Dermis microvascular lymphatic vessel endothelial cell (primary cell): ENCODE measurements around the gene ADAMTS3. TPM values are rescaled to one million over a fixed set of nuclear protein-coding genes. Genes with fewer than 3 reads are reported as not detected.

Source experiments
- DNase-seq, 2 donors: peaks; one replicate each; pipeline versions ENCODE4 v3.0.0 to v3.0.0-alpha.2; 2010; ENCODE audit warnings: low read depth in 2 of 2
- total RNA-seq: library from RNA; depleted of rRNA; stranded (reverse); fragments of >200 nt; gene quantifications from 2 replicates; pipeline ENCODE4 v1.2.1, GENCODE V29; 2014

ADAMTS3 gene
- total RNA-seq, 1 donor from 2014 or later: 0.90 TPM

GRCh38 chr4:72351521-72351920 lies 217.5 kb downstream of the ADAMTS3 start:
- DNase-seq: no peak

GRCh38 chr4:72348701-72349100 lies 220.3 kb downstream of the ADAMTS3 start:
- no peak for DNase-seq

DNA sequence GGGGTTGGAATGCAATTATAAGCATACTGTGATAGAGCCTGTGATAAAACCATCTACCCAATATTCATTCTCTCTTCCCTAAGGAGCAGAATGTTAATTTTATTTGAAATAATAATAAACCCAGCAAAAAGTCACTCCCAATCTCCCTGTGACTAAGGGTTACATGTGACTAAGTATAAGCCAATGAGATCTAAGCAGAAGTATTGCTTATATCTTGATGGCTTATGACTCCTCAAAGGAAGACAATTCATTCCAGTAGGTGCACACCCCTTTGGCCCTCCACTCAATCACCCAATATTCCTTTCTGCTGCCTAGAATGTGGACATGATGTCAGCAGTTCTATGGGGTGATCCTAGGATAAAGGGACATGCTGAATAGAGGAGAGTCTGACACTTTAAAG lies 224.6 kb downstream of the ADAMTS3 start:
- DNase-seq: no peak

GRCh38 chr4:72341432-72341820 lies 227.6 kb downstream of the ADAMTS3 start:
- DNase-seq: no peak

DNA sequence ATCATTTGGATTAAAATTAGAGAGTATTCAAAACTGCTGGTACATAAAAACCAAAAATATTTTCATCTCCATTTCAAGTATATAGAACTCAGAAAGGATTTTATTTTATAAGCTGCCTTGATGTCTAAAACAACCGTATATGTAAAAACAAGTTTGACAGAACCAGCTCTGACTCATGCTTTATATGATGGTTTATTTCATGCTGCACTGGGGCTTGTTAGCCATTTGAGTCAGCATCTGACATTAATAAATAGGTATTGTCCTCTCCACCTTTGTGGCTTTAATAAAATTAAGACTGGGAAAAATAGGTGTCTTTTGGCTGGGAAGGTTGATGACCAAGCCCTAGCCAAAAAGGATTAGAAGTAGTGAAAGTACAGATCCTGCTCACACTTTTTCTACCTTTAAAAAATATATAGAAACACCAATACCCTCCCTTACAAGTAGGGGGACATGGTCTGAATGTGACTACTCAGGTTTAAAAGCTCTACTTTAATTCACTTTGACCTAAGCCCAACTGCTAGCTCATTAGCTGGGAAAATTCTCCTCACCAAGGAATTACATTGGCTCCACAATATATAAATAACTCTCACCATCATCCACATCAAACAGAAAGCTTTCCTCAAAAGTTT lies 228.1 kb downstream of the ADAMTS3 start:
- DNase-seq: no peak

- DNase-seq: no peak
Measured at GRCh38 chr4:72338060-72338459, 231.0 kb downstream of the ADAMTS3 start.

DNA sequence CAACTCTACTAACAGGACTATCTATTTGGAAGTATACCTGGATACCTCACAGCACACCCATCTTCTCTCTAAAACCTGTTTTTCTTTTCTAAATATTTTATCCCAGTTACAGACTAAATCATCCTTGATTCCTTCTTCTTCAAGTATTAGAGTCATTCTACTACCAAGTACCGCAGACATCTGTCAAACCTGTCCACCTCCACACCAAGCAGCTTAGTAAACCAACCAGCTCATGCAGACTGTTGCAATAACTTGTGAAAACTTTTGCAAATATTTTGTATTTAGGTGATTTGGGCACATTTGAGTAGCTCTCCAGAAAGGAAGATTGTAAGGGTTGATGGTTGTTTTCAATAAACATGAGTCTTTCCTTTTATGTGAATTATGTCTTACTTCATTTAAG lies 238.6 kb downstream of the ADAMTS3 start:
- no peak for DNase-seq

GRCh38 chr4:72326692-72327632 lies 242.1 kb downstream of the ADAMTS3 start:
- peak; percentile 45 to 62 for DNase-seq

GRCh38 chr4:72325215-72325614 lies 243.8 kb downstream of the ADAMTS3 start:
- no peak for DNase-seq

GRCh38 chr4:72323227-72323626 lies 245.8 kb downstream of the ADAMTS3 start:
- no peak for DNase-seq

DNA sequence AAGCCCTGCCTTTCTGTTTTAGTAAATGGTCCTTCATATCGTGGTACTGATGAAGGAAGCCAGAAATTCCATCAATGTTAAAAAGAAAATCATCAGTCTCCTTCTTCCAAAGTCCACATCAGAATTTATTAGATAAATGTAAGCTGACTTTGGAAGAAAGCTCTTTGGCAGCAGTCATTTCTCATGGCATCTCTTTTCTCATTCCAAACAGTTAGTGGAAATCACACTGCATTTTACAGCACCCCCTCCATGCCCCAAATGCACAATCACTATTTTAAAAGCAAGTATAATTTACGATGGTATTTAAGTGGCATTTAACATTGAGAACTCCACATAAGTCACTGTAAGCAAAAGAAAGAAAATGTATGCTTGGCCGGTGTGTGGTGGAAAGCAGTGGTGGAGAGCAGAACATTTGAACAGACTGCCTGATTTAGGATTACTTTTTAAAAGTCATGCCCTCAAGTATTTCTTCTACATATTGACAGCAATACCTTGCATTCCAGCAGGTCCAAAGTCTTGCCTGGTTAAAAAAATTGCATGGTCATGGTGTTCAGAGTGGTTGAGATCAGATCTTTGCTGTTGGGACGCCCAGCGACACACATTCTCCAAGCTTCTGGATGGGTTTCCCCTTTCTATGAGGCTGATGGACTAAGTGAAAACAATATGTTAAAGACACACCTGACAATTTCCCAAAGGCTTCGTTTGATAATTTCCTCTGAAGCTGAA lies 248.6 kb downstream of the ADAMTS3 start:
- no peak for DNase-seq

DNA sequence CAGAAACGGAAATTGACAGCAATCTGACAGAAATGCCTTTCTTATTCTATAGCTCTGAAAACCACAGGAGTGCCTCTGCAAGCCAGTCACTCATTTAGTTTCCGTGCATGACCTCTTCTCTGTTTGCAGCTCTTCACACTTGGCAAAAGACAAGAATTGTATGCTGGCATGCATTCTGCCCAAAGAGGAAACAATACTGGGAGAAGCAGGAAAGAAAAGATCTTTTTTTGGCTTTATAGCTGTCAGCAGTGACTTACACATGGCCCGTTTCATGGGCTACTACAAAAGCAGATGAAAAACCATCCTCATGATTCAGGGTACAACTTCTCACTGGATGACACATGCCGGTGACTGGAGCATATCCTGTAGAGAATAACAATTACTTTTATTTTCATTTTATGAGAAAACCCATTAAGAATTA lies 249.4 kb downstream of the ADAMTS3 start:
- peak; percentile 77 to 91 for DNase-seq

DNA sequence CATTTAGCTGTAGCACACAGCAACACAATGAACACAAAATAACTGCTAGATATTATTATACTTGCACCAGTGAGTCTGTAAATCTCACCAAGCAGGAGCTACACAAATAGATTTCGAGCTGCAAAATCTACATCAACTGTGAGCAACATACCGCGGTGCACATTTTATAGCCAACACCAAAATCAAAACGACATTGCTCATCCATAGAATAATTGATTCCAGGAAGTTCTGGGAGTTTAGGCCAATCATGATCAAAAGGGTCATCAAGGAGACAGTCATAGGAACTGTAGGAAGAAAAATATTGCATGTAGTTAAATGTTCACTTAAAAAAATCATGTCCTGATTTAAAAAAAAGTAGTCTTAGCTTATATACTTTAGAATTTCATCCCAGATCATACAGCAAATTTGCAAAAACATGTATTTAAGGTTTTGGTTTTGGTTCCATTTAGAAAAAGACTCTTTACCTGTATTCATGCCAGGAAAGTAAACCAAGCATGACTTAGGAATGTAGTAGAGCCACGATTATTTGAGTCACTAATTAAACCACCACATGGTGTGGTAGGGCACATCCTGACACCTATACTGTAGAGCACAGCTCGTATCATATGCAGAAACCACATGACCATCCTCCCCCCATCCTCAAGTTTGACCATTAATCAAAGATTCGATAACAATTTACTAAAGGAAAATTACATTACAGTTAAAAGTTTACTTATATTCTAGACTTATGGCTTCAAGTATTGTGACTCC lies 250.4 kb downstream of the ADAMTS3 start:
- no peak for DNase-seq

DNA sequence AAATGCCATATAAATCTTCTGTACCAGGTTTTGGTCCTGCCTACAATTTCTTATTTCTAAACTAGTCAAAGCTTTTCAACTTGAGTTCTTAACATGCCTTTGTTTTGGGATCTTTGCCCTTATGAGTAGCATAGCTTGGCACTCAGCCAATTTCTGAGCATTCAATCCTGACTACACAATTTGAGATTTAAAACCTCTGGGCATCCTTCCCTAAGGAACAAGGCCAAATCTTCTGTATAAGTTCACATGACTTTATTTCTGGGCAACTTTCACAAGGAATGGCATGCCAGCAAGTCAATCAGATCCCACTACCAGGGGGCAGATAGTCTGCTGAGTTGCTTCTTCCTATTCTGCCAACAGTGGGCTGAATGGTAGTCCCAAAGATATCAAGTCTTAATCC lies 254.2 kb downstream of the ADAMTS3 start:
- peak in 1 of 2 donors; percentile 52 for DNase-seq

DNA sequence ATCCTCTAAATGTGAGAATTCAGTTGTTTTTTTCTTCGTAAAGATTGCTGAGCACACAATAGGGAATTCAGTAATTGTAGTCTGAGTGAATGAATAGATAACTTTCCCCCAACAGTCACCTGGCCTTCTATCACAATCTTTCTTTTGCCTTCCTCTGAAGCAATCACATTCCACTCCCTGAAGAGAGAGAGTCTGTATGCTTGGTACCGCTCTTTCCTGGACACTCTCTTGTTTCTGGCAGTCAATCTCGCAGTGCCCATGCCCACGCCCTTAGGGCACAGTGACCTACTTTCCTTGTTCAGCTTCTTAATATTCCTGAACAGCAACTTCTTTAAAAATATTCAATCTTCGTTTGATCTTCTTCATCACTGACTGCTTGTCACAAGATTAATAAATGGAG lies 255.9 kb downstream of the ADAMTS3 start:
- no peak for DNase-seq

- DNase-seq: peak; percentile 77 to 82
Measured at GRCh38 chr4:72312032-72312650, 256.9 kb downstream of the ADAMTS3 start.

- no peak for DNase-seq
Measured at GRCh38 chr4:72311291-72311690, 257.7 kb downstream of the ADAMTS3 start.

- no peak for DNase-seq
Measured at GRCh38 chr4:72305620-72306019, 263.4 kb downstream of the ADAMTS3 start.

- no peak for DNase-seq
Measured at GRCh38 chr4:72305080-72305479, 263.9 kb downstream of the ADAMTS3 start.

- DNase-seq: peak in 1 of 2 donors; percentile 45
Measured at GRCh38 chr4:72302981-72303704, 265.9 kb downstream of the ADAMTS3 start.
